Erythroblast (primary cell): ENCODE measurements around the gene RANBP17.
"Not testable (repeated sequence)": the region's sequence is repeated elsewhere in the genome, so short reads cannot be mapped to it uniquely, and the experiment has no call there.

Experiments
- DNase-seq, 2 experiments: peaks; one replicate each; lab custom pipeline; 2025; lab: John Stamatoyannopoulos, UW
- GATA1 ChIP-seq: IDR thresholded peaks from 2 replicates; pipeline ENCODE4 v1.6.1; 2011; ENCODE audit warnings: low read depth, mild to moderate bottlenecking, control low read depth, low read length, moderate library complexity
- POLR2A ChIP-seq: IDR thresholded peaks from 2 replicates; pipeline ENCODE4 v1.6.1; 2011; ENCODE audit warnings: mild to moderate bottlenecking, low read length

RANBP17 gene

DNA sequence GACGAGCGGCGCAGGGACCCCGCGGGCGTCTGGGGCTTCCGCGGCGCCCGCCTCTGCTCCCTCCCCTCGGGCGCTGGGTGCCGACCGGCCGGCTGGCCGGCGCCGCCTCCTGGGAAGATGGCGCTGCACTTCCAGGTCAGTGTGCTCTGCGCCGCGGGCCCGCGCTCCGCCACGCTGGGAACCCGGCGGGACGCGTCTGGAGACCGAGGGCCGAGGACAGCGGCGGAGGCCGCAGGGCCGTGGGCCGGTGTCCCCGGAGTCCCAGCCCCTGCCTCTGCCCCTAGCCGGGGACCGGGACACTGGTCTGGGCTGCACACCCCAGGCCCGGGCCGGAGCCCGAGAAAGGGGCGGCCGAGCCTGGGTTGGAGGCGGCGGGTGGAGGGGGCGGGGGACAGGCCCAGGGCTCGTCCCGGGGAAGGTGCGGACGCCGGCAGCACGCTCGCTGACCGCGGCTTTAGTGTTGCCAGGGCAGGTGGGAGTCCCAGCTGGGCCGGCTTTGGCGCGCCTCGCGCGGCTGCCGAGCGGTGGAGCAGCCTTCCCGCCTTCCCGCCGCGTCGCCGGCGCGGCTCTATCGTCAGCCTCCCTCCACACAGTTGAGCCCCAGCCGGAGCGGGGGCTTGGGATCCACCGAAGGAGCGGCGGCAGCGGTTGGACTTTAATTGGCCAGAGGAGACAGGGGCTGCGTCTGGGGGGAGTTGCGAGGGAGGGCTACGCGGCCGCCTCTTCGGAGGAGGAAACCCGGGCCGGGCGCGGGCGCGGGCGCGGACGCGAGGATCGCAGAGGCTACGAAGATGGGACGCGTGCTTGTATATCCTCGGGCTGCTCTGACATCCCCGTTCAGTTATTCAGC, at the start of gene RANBP17:
Gene RANBP17, plus strand, starts transcription at position 102 of the 850 bp plus-strand sequence.
- peak; percentile 52 to 69 for DNase-seq
- TF ChIP-seq POLR2A (no peak), GATA1 (no peak)

GRCh38 chr5:170813231-170813630, 48.6 kb upstream of the RANBP17 start:
- TF ChIP-seq GATA1 (no peak), POLR2A (no peak)

DNA sequence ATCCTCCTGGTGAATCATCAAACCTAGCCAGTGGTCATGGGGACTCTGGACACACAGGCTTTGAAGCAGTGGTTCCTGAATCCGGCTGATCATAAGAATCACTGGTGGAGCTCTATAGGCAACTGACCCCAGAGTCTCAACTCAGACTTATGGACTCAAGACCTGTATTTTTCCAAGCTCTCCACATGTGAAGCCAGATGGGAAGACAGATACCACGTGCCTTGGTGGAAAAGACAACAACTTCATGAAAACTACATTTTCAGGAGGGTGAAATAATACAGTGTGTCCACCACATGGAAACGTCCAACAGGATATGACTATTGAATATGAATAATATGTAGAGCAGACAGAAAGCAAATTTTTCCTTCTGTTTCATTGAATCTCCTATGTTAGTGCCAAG, 44.6 kb upstream of the RANBP17 start:
- DNase-seq = no peak
- TF ChIP-seq GATA1 (no peak), POLR2A (no peak)

More at GRCh38 chr5:170813231-170813630, 48.6 kb upstream of the RANBP17 start:
- no peak for DNase-seq

- DNase-seq = no peak
- TF ChIP-seq GATA1 (no peak), POLR2A (no peak)
Measured at GRCh38 chr5:170818232-170818631, 43.6 kb upstream of the RANBP17 start.

GRCh38 chr5:170819824-170820223, 42.0 kb upstream of the RANBP17 start:
- DNase-seq = no peak
- no peak for TF ChIP-seq POLR2A
- no peak for TF ChIP-seq GATA1

- TF ChIP-seq POLR2A (no peak), GATA1 (no peak)
- no peak for DNase-seq
Measured at GRCh38 chr5:170821257-170821800, 40.5 kb upstream of the RANBP17 start.

DNA sequence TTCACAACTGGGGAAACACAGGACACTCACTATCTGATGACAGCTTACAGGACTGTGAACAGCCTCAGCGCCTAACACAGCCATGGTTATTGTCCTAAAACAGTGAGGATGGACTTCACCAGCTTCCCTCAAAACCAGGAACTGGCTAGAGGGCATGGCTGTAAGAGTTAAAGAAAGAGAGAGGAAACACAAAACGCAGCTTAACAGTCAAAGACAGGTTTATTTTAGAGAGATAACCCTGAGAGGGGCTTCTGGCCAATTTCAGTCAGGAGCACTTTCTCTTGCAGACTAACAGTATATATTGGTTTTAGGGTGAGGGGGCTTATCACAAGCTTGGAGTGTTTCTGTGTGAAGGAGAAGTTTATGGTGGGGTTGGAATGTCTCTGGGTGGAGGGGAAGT, 35.7 kb upstream of the RANBP17 start:
- TF ChIP-seq POLR2A = no peak
- TF ChIP-seq GATA1 = no peak
- DNase-seq = no peak

DNA sequence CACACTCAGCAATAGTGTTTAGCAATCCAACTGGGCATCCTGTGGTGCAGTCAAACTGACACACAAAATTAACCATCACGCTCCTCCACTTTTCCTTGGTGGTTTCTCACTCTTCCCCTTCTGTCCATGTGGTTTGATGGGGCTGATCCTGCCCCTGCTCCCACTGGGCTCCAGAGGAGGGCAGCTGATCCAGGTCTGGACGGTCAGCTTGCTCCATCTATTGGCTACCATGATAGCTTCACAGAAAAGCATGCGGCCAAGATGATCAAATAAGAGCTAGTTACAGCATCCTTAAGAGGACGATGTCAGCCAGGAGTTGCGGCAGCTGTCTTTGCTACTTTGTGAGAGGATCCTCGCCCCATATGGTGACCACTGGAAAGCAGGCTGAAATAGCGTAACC, 29.6 kb upstream of the RANBP17 start:
- no peak for DNase-seq
- TF ChIP-seq POLR2A (no peak), GATA1 (no peak)

DNA sequence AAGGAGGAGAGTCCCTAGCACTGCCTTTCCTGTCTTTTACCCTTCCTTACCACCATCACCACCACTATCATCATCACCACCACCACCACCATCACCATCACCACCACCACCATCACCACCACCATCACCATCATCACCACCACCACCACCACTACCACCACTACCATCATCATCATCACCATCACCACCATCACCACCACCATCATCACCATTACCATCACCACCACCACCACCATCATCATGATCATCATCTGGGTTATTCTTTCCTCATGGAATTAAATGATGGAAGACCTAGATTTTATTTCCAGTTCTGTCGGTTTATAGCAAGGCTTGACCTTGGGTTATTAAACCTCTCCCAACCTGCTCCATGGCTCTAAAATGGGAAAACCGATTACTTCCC, 27.8 kb upstream of the RANBP17 start:
- DNase-seq = not testable (repeated sequence)

GRCh38 chr5:170836226-170836625, 25.6 kb upstream of the RANBP17 start:
- DNase-seq = no peak
- TF ChIP-seq GATA1 (no peak), POLR2A (no peak)

- TF ChIP-seq POLR2A (no peak), GATA1 (no peak)
- DNase-seq = no peak
Measured at GRCh38 chr5:170843870-170844269, 17.9 kb upstream of the RANBP17 start.

DNA sequence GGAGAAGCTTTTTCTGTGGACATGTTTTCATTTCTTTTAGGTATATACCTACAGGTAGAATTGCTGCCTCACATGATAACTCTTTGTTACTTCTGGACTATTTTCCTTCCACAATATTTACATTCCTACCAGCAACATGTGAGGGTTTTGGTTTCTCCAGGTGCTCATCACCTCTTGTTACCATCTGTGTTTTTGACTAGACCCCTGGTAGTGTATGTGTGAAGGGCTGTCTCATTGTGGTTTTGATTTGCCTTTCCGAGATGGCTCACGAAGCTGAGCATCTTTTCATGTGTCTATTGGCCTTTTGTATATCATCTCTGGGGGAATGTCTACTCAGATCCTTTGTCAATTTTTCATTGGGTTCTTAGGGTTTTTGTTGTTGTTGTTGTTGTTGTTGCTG, 17.2 kb upstream of the RANBP17 start:
- no peak for DNase-seq
- TF ChIP-seq POLR2A = no peak
- no peak for TF ChIP-seq GATA1

DNA sequence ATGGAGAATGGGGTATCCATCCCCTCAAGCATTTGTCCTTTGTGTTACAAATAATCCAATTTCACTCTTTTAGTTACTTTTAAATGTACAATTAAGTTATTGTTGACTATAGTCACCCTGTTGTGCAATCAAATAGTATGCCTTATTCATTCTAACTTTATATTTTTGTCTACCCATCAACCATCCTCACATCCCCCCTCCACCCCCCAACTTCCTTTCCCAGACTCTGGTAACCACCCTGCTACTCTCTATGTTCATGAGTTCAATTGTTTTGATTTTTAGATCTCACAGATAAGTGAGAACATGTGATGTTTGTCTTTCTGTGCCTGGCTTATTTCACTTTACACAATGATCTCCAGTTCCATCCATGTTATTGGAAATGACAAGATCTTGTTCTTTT, 15.4 kb upstream of the RANBP17 start:
- TF ChIP-seq POLR2A = no peak
- no peak for TF ChIP-seq GATA1
- no peak for DNase-seq

GRCh38 chr5:170846846-170847245, 15.0 kb upstream of the RANBP17 start:
- TF ChIP-seq POLR2A = no peak
- TF ChIP-seq GATA1 = no peak
- DNase-seq = no peak

GRCh38 chr5:170848033-170848432, 13.8 kb upstream of the RANBP17 start:
- DNase-seq = no peak
- TF ChIP-seq GATA1 = no peak
- no peak for TF ChIP-seq POLR2A

- no peak for TF ChIP-seq POLR2A
- DNase-seq = no peak
Measured at GRCh38 chr5:170849374-170849773, 12.4 kb upstream of the RANBP17 start.
